ENCODE data around the gene AIMP1. TPM values are rescaled to one million over a fixed set of nuclear protein-coding genes. Genes with fewer than 3 reads are reported as not detected.

AIMP1 gene
- total RNA-seq, 1 experiment from 2014 or later, result 45.8 TPM

DNA sequence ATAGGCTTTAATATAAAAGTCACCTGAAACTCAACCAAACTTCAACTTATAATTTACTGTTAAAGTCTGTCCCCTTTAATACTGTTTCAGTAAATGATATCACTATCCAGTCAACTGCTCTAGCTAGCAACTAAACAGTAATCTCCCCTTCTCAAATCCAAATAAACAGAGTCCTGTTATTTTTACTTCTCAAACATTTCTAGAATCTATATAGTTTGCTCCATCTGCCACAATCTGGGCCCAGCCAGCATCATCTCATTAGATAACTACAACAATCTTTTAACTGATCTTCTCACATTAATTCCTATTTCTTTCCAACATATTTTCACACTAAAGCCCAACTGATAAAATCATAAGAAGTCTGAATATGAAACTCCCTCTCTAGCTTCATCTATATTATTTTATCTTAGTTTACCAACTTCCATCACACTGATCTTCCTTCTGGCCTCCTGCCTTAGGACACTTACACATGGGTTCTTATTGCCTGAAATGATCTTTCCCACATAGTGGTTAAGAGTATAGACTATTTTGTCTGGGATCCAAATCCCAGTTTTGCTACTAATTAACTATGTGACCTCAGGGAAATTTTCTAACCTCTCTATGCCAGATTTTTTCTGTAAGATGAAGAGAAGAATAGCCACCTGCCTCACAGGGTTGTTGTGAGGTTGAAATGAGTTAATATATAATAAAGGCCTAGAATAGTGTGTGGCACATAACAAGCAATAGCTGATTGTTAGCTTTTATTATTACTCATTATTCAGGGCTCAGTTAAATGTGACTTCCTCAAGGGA is 18.9 kb upstream of the AIMP1 start:
- POLR2A ChIA-PET, result no interaction called here
- H3K27me3 ChIP-seq (ENCODE audit: control insufficient read depth, insufficient read depth, low read length), result no peaks in the 10 kb centered on the region
- no TSS peak for BruUV-seq (replicated peaks)
- ATAC-seq (no peak), DNase-seq (ENCODE audit: low read depth, low spot score) (no peak)
- H3K36me3 ChIP-seq (ENCODE audit: control insufficient read depth, insufficient read depth, low read length), result peaks cover 6% of the 10 kb centered on the region; the same call in 1 of the 2 replicates
- no peaks in the 10 kb centered on the region for H3K9me3 ChIP-seq (ENCODE audit: control insufficient read depth, insufficient read depth, low read depth, low read length)
- H3K4me1 ChIP-seq (ENCODE audit: control insufficient read depth, insufficient read depth, low read length), result no peaks in the 10 kb centered on the region
- CTCF ChIA-PET, result no interaction called here
- no peak overlapping the region for H3K27ac ChIP-seq (ENCODE audit: low read length)
- intact Hi-C loops (cut with micrococcal nuclease; ENCODE audit: unreplicated experiment) (no loop called here), in situ Hi-C loops (cut with HindIII; ENCODE audit: low pct_unique_long_range_greater_than_20kb, low sequenced_read_pairs) (no loop called here)
- TF ChIP-seq POLR2AphosphoS5 (IDR thresholded peaks at IDR 0.05; ENCODE audit: low read depth, low read length) (no peak), TCF7L2 (IDR thresholded peaks at IDR 0.05; ENCODE audit: low read depth, low read length) (no peak), SIN3A (IDR thresholded peaks at IDR 0.05; ENCODE audit: borderline replicate concordance, insufficient read depth, low read depth, low read length) (no peak)
- TF ChIP-seq, protein P1, sequence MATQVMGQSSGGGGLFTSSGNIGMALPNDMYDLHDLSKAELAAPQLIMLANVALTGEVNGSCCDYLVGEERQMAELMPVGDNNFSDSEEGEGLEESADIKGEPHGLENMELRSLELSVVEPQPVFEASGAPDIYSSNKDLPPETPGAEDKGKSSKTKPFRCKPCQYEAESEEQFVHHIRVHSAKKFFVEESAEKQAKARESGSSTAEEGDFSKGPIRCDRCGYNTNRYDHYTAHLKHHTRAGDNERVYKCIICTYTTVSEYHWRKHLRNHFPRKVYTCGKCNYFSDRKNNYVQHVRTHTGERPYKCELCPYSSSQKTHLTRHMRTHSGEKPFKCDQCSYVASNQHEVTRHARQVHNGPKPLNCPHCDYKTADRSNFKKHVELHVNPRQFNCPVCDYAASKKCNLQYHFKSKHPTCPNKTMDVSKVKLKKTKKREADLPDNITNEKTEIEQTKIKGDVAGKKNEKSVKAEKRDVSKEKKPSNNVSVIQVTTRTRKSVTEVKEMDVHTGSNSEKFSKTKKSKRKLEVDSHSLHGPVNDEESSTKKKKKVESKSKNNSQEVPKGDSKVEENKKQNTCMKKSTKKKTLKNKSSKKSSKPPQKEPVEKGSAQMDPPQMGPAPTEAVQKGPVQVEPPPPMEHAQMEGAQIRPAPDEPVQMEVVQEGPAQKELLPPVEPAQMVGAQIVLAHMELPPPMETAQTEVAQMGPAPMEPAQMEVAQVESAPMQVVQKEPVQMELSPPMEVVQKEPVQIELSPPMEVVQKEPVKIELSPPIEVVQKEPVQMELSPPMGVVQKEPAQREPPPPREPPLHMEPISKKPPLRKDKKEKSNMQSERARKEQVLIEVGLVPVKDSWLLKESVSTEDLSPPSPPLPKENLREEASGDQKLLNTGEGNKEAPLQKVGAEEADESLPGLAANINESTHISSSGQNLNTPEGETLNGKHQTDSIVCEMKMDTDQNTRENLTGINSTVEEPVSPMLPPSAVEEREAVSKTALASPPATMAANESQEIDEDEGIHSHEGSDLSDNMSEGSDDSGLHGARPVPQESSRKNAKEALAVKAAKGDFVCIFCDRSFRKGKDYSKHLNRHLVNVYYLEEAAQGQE (IDR thresholded peaks at IDR 0.05; ENCODE audit: insufficient read depth in 1 of 2, low read depth in 2 of 2, low read length in 1 of 2), result no peak
- TF ChIP-seq, protein P2, sequence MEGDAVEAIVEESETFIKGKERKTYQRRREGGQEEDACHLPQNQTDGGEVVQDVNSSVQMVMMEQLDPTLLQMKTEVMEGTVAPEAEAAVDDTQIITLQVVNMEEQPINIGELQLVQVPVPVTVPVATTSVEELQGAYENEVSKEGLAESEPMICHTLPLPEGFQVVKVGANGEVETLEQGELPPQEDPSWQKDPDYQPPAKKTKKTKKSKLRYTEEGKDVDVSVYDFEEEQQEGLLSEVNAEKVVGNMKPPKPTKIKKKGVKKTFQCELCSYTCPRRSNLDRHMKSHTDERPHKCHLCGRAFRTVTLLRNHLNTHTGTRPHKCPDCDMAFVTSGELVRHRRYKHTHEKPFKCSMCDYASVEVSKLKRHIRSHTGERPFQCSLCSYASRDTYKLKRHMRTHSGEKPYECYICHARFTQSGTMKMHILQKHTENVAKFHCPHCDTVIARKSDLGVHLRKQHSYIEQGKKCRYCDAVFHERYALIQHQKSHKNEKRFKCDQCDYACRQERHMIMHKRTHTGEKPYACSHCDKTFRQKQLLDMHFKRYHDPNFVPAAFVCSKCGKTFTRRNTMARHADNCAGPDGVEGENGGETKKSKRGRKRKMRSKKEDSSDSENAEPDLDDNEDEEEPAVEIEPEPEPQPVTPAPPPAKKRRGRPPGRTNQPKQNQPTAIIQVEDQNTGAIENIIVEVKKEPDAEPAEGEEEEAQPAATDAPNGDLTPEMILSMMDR (IDR thresholded peaks at IDR 0.05), result no peak
- no peak overlapping the region for H3K4me3 ChIP-seq (ENCODE audit: low read depth in 2 of 2, low read length in 2 of 2)

DNA sequence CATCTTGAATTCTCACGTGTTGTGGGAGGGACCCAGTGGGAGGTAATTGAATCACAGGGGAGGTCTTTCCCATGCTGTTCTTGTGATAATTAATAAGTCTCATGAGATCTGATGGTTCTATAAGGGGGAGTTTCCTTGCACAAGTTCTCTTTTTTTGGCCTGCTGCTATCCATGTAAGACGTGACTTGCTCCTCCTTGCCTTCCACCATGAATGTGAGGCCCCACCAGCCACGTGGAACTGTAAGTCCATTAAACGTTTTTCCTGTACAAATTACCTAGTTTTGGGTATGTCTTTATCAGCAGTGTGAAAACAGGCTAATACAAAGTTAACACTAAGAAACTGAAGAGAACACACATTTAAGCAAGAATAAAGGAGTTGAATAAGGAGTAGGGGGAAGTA is 16.4 kb upstream of the AIMP1 start:
- POLR2A ChIA-PET, result no interaction called here
- TF ChIP-seq POLR2AphosphoS5 (IDR thresholded peaks at IDR 0.05; ENCODE audit: low read depth, low read length), result no peak
- TF ChIP-seq SIN3A (IDR thresholded peaks at IDR 0.05; ENCODE audit: borderline replicate concordance, insufficient read depth, low read depth, low read length), result no peak
- TF ChIP-seq, protein P2 (IDR thresholded peaks at IDR 0.05), result no peak
- TF ChIP-seq, protein P1 (IDR thresholded peaks at IDR 0.05; ENCODE audit: insufficient read depth in 1 of 2, low read depth in 2 of 2, low read length in 1 of 2), result no peak
- no peak for TF ChIP-seq TCF7L2 (IDR thresholded peaks at IDR 0.05; ENCODE audit: low read depth, low read length)
- peaks cover 3% of the 10 kb centered on the region; the same call in 1 of the 2 replicates for H3K36me3 ChIP-seq (ENCODE audit: control insufficient read depth, insufficient read depth, low read length)

More for the DNA sequence above, 16.4 kb upstream of the AIMP1 start:
- no TSS peak for BruUV-seq (replicated peaks)
- Histone ChIP-seq H3K27ac (ENCODE audit: low read length) (no peak overlapping the region), H3K4me1 (ENCODE audit: control insufficient read depth, insufficient read depth, low read length) (no peaks in the 10 kb centered on the region), H3K9me3 (ENCODE audit: control insufficient read depth, insufficient read depth, low read depth, low read length) (no peaks in the 10 kb centered on the region), H3K4me3 (ENCODE audit: low read depth in 2 of 2, low read length in 2 of 2) (no peak overlapping the region), H3K27me3 (ENCODE audit: control insufficient read depth, insufficient read depth, low read length) (no peaks in the 10 kb centered on the region)
- in situ Hi-C loops (cut with HindIII; ENCODE audit: low pct_unique_long_range_greater_than_20kb, low sequenced_read_pairs) (no loop called here), intact Hi-C loops (cut with micrococcal nuclease; ENCODE audit: unreplicated experiment) (no loop called here)
- DNase-seq (ENCODE audit: low read depth, low spot score) (no peak), ATAC-seq (no peak)
- CTCF ChIA-PET, result no interaction called here
